Adrenal gland (tissue), 12 donors: ENCODE measurements around the gene TICRR. TPM values are rescaled to one million over a fixed set of nuclear protein-coding genes. Genes with fewer than 3 reads are reported as not detected.

Experiments used
- DNase-seq, 7 donors: peaks; one replicate each; pipeline ENCODE4 v3.0.0-alpha.2; 2019 to 2020
- H3K27ac ChIP-seq, 5 donors: fragments of 200-600 bp; sonication (generic) in 4 of 5; 1 replicate in 3 of 5; 2 replicates in 2 of 5; pipeline versions ENCODE4 v1.5.1 to v1.8.0; 2016 to 2020; ENCODE audit warnings: mild to moderate bottlenecking in 1 of 5
- H3K27me3 ChIP-seq: fragments of 200-600 bp; 2 replicates; pipeline ENCODE4 v1.8.0; 2021
- H3K36me3 ChIP-seq, 2 donors: fragments of 200-600 bp; replicated peaks in 1 of 2; 1 replicate in 1 of 2; 2 replicates in 1 of 2; pipeline versions ENCODE4 v1.5.1 to v1.8.0; 2018 to 2022
- H3K4me1 ChIP-seq, 2 donors: fragments of 200-600 bp; replicated peaks in 1 of 2; 1 replicate in 1 of 2; 2 replicates in 1 of 2; pipeline versions ENCODE4 v1.5.1 to v1.8.0; 2018 to 2021
- H3K4me3 ChIP-seq, 4 donors: fragments of 200-600 bp; sonication (generic) in 3 of 4; one replicate each; pipeline ENCODE4 v1.5.1; 2016 to 2018
- H3K9me3 ChIP-seq, 3 donors: fragments of 200-600 bp; sonication (generic) in 1 of 3; replicated peaks in 1 of 3; 1 replicate in 2 of 3; 2 replicates in 1 of 3; pipeline versions ENCODE4 v1.5.1 to v1.8.0; 2016 to 2021
- CTCF ChIP-seq, 6 experiments: fragments of 450-650 bp in 4 of 6; fragments of 200-600 bp in 2 of 6; sonication (generic) in 1 of 6; IDR thresholded peaks; 1 replicate in 5 of 6; 2 replicates in 1 of 6; pipeline versions ENCODE4 v1.5.1 to v1.8.0; 2016 to 2021; ENCODE audit warnings: antibody characterized with exemption in 6 of 6, mild to moderate bottlenecking in 2 of 6, moderate library complexity in 1 of 6
- POLR2A ChIP-seq, 2 donors: fragments of 450-650 bp; IDR thresholded peaks; one replicate each; pipeline ENCODE4 v1.6.1; 2017; ENCODE audit warnings: antibody characterized with exemption in 2 of 2, mild to moderate bottlenecking in 2 of 2, moderate library complexity in 1 of 2
- whole genome bisulfite sequencing, 4 donors: extraction: QIAGEN DNeasy Blood & Tissue Kit in 2 of 4; methylation state at CpG; one replicate each; pipeline versions ENCODE4 v1.1.5 to v1.1.7; 2013 to 2017; 5-methylcytosine and 5-hydroxymethylcytosine counted together
- intact Hi-C, 2 donors: fragments of 100-400 bp; cut with DNase I; formaldehyde crosslinking; loops; one replicate each; pipeline versions ENCODE4 v1.14.1 to v1.15.0; 2022 to 2023
- polyA plus RNA-seq, 3 donors: library from polyadenylated mRNA; stranded (reverse); fragments of 200-250 nt in 2 of 3; fragments of 350-450 nt in 1 of 3; fragmentation: Illumina TruSeq in 1 of 3; extraction: RNeasy Lipid Tissue Mini Kit (QIAGEN cat#74804) in 1 of 3; gene quantifications; one replicate each; pipeline ENCODE4 v1.2.3, GENCODE V29; 2013 to 2014
- total RNA-seq, 9 donors: library from RNA; depleted of rRNA in 4 of 9; stranded (reverse); fragments of >200 nt in 4 of 9; fragments of 120-200 nt in 1 of 9; fragmentation: NEBNext Ultra II Directional in 1 of 9; extraction: Animal tissue kit (Norgen Biotek cat#: 25700) in 1 of 9; gene quantifications; one replicate each; pipeline versions ENCODE4 v1.1.0 to v1.2.4, GENCODE V29; 2013 to 2023
- donor health status: healthy with polysubstance abuse.
- donor health status: Bipolar disorder and iron deficiency.
- donor health status: DM: yes; HTN: yes; CAD: no.
- donor health status: DM: no; HTN: no; CAD: no.
- donor health status: DM: no; HTN: no; CAD: no.
- donor health status: DM: yes; HTN: yes; CAD: no.

The TICRR gene
- total and polyA plus RNA-seq, 12 donors = 0.10 to 2.4 (median 0.19) TPM; not detected in 1

GRCh38 chr15:89665449-89666181 is 90.3 kb downstream of the TICRR start:
- intact Hi-C loops = no loop called here
- Histone ChIP-seq H3K4me1 (peaks cover 17 to 23% of the 10 kb centered on the region in 2 donors), H3K4me3 (peak overlapping the region in 1 of 4 donors; percentile 52), H3K27ac (peak overlapping the region in 4 of 5 donors; percentile 76 to 95 (median 84)), H3K36me3 (no peaks in the 10 kb centered on the region), H3K27me3 (no peaks in the 10 kb centered on the region), H3K9me3 (no peaks in the 10 kb centered on the region)
- peak; percentile 49 to 78 (median 63) for DNase-seq
- 1 to 5% (median 3%) methylated on average over 11 to 72 of the region's 72 CpGs for WGBS, 4 donors
- TF ChIP-seq POLR2A (IDR thresholded peaks at IDR 0.05) (peak; percentile 32 to 58), CTCF (IDR thresholded peaks at IDR 0.05) (no peak)

- no peak for TF ChIP-seq CTCF (IDR thresholded peaks at IDR 0.05)
- TF ChIP-seq POLR2A (IDR thresholded peaks at IDR 0.05) = no peak
- H3K27ac ChIP-seq = peak overlapping the region in 4 of 5 donors; percentile 76 to 95 (median 84)
- H3K27me3 ChIP-seq = no peaks in the 10 kb centered on the region
- no peaks in the 10 kb centered on the region for H3K36me3 ChIP-seq
- H3K9me3 ChIP-seq = no peaks in the 10 kb centered on the region
- peaks cover 17 to 23% of the 10 kb centered on the region in 2 donors for H3K4me1 ChIP-seq
- 93 to 97% (median 94%) methylated on average over 6 to 8 of the region's 8 CpGs for WGBS, 4 donors
- intact Hi-C loops = no loop called here
- peak overlapping the region in 1 of 4 donors; percentile 52 for H3K4me3 ChIP-seq
- peak in 1 of 7 donors; percentile 50 for DNase-seq
These were observed 91.1 kb downstream of the TICRR start for GRCh38 chr15:89666184-89666857.

GRCh38 chr15:89666858-89667705 is 91.8 kb downstream of the TICRR start:
- TF ChIP-seq CTCF (IDR thresholded peaks at IDR 0.05) (no peak), POLR2A (IDR thresholded peaks at IDR 0.05) (no peak)
- H3K4me1 ChIP-seq = peaks cover 17 to 24% of the 10 kb centered on the region in 2 donors
- H3K27me3 ChIP-seq = no peaks in the 10 kb centered on the region
- 82 to 97% (median 93%) methylated on average over 6 to 13 of the region's 13 CpGs for WGBS, 4 donors
- no peak overlapping the region for H3K4me3 ChIP-seq
- peak overlapping the region in 1 of 5 donors; percentile 95 for H3K27ac ChIP-seq
- DNase-seq = no peak
- no peaks in the 10 kb centered on the region for H3K36me3 ChIP-seq
- intact Hi-C loops = no loop called here
- H3K9me3 ChIP-seq = no peaks in the 10 kb centered on the region

GRCh38 chr15:89667706-89667960 is 92.4 kb downstream of the TICRR start:
- Histone ChIP-seq H3K27ac (no peak overlapping the region), H3K9me3 (no peaks in the 10 kb centered on the region), H3K4me1 (peaks cover 13 to 25% of the 10 kb centered on the region in 2 donors), H3K4me3 (no peak overlapping the region), H3K27me3 (no peaks in the 10 kb centered on the region), H3K36me3 (no peaks in the 10 kb centered on the region)
- 93 to 100% (median 97%) methylated on average over 7 of the region's 7 CpGs for WGBS, 4 donors
- intact Hi-C loops = no loop called here
- DNase-seq = no peak
- TF ChIP-seq POLR2A (IDR thresholded peaks at IDR 0.05) (no peak), CTCF (IDR thresholded peaks at IDR 0.05) (no peak)
